HepG2 (cell line): ENCODE data around the gene PTGDR.

Source experiments
- CEBPB ChIP-seq: IDR thresholded peaks from 2 replicates; pipeline ENCODE4 v1.6.1; 2011; ENCODE audit warnings: low read depth, low read length, improper control_type of control experiment, borderline replicate concordance
- CHD4 ChIP-seq: fragments of 200-600 bp; sonication (generic); IDR thresholded peaks from 2 replicates; pipeline ENCODE4 v1.7.0; 2017; ENCODE audit warnings: mild to moderate bottlenecking, low read length, borderline replicate concordance
- ELF1 ChIP-seq: sonication (generic); formaldehyde crosslinking; IDR thresholded peaks from 2 replicates; pipeline ENCODE4 v1.4.0; 2020; ENCODE audit warnings: missing genetic modification reagents
- FOXM1 ChIP-seq: sonication (generic); formaldehyde crosslinking; IDR thresholded peaks from 2 replicates; pipeline ENCODE4 v1.5.0; 2020; ENCODE audit warnings: missing genetic modification reagents
- HNRNPK ChIP-seq: fragments of 200-400 bp; formaldehyde crosslinking; IDR thresholded peaks from 2 replicates; pipeline ENCODE4 v1.6.1; 2018; ENCODE audit warnings: low read length, low read depth, moderate library complexity, mild to moderate bottlenecking; ENCODE audit not compliant: poor library complexity, severe bottlenecking
- KLF16 ChIP-seq, 2 experiments: sonication (generic) in 1 of 2; formaldehyde crosslinking in 1 of 2; IDR thresholded peaks; 2 replicates each; pipeline versions ENCODE4 v1.6.1 to v1.8.0; 2016 to 2023; ENCODE audit warnings: missing genetic modification reagents in 2 of 2, missing compliant biosample characterization in 1 of 2
- NONO ChIP-seq, 2 experiments: fragments of 450-650 bp in 1 of 2; sonication (generic) in 1 of 2; formaldehyde crosslinking in 1 of 2; IDR thresholded peaks in 1 of 2; conservative IDR thresholded peaks in 1 of 2; 2 replicates each; pipeline versions ENCODE4 v1.6.1 to v1.8.0; 2017 to 2022; ENCODE audit warnings: mild to moderate bottlenecking in 1 of 2, missing genetic modification reagents in 1 of 2, moderate library complexity in 1 of 2
- SPEN ChIP-seq: sonication (generic); formaldehyde crosslinking; IDR thresholded peaks from 2 replicates; pipeline ENCODE4 v1.5.1; 2020; ENCODE audit warnings: low read depth, mild to moderate bottlenecking, missing genetic modification reagents
- ZBTB21 ChIP-seq: sonication (generic); formaldehyde crosslinking; IDR thresholded peaks from 2 replicates; pipeline ENCODE4 v1.4.0; 2020; ENCODE audit warnings: missing genetic modification reagents
- TF ChIP-seq, protein P1 (sequence below): sonication (generic); formaldehyde crosslinking; IDR thresholded peaks from 2 replicates; pipeline ENCODE4 v1.8.1; 2023; ENCODE audit warnings: mild to moderate bottlenecking, inconsistent platforms, moderate library complexity, missing genetic modification reagents, borderline replicate concordance
- TF ChIP-seq, protein P2 (sequence below): sonication (generic); formaldehyde crosslinking; IDR thresholded peaks from 2 replicates; pipeline ENCODE4 v1.5.0; 2020; ENCODE audit warnings: mild to moderate bottlenecking, missing genetic modification reagents, moderate library complexity
- TF ChIP-seq, protein P3 (sequence below): IDR thresholded peaks from 2 replicates; pipeline ENCODE4 v1.4.0; 2020; ENCODE audit warnings: mild to moderate bottlenecking, missing genetic modification reagents
- TF ChIP-seq, protein P4 (sequence below): sonication (generic); formaldehyde crosslinking; IDR thresholded peaks from 2 replicates; pipeline ENCODE4 v1.4.0; 2020; ENCODE audit warnings: missing genetic modification reagents
- TF ChIP-seq, protein P5 (sequence below): sonication (generic); formaldehyde crosslinking; IDR thresholded peaks from 2 replicates; pipeline ENCODE4 v1.8.1; 2022; ENCODE audit warnings: mild to moderate bottlenecking, missing genetic modification reagents

DNA sequence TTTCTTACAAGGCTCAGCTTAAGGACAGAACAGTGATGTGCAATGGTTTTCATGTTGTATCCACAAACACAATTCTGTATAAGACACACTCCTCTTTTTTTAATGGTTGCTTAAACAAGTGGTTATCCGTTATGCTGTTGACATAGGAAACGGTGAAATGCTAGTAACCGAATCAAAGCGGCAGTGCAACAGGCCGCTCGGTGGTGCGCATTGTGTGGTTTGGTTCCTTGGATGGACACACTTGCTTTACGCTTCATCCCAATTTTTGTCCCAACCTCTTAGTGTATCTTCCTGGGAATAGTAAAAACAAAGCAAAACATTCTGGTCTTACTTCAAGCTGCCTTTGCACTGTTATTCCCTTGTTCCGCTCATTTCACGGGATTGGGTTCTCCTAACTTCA is 46.0 kb downstream of the PTGDR start:
- TF ChIP-seq, protein P1, sequence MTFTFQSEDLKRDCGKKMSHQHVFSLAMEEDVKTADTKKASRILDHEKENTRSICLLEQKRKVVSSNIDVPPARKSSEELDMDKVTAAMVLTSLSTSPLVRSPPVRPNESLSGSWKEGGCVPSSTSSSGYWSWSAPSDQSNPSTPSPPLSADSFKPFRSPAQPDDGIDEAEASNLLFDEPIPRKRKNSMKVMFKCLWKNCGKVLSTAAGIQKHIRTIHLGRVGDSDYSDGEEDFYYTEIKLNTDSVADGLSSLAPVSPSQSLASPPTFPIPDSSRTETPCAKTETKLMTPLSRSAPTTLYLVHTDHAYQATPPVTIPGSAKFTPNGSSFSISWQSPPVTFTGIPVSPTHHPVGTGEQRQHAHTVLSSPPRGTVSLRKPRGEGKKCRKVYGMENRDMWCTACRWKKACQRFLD = no peak
- TF ChIP-seq, protein P2, sequence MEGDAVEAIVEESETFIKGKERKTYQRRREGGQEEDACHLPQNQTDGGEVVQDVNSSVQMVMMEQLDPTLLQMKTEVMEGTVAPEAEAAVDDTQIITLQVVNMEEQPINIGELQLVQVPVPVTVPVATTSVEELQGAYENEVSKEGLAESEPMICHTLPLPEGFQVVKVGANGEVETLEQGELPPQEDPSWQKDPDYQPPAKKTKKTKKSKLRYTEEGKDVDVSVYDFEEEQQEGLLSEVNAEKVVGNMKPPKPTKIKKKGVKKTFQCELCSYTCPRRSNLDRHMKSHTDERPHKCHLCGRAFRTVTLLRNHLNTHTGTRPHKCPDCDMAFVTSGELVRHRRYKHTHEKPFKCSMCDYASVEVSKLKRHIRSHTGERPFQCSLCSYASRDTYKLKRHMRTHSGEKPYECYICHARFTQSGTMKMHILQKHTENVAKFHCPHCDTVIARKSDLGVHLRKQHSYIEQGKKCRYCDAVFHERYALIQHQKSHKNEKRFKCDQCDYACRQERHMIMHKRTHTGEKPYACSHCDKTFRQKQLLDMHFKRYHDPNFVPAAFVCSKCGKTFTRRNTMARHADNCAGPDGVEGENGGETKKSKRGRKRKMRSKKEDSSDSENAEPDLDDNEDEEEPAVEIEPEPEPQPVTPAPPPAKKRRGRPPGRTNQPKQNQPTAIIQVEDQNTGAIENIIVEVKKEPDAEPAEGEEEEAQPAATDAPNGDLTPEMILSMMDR = no peak
- TF ChIP-seq KLF16 (CRISPR knock-in tag; IDR thresholded peaks at IDR 0.05) = no peak
- no peak for TF ChIP-seq ZBTB21 (CRISPR knock-in tag)
- TF ChIP-seq ELF1 (CRISPR knock-in tag) = no peak
- TF ChIP-seq, protein P3, sequence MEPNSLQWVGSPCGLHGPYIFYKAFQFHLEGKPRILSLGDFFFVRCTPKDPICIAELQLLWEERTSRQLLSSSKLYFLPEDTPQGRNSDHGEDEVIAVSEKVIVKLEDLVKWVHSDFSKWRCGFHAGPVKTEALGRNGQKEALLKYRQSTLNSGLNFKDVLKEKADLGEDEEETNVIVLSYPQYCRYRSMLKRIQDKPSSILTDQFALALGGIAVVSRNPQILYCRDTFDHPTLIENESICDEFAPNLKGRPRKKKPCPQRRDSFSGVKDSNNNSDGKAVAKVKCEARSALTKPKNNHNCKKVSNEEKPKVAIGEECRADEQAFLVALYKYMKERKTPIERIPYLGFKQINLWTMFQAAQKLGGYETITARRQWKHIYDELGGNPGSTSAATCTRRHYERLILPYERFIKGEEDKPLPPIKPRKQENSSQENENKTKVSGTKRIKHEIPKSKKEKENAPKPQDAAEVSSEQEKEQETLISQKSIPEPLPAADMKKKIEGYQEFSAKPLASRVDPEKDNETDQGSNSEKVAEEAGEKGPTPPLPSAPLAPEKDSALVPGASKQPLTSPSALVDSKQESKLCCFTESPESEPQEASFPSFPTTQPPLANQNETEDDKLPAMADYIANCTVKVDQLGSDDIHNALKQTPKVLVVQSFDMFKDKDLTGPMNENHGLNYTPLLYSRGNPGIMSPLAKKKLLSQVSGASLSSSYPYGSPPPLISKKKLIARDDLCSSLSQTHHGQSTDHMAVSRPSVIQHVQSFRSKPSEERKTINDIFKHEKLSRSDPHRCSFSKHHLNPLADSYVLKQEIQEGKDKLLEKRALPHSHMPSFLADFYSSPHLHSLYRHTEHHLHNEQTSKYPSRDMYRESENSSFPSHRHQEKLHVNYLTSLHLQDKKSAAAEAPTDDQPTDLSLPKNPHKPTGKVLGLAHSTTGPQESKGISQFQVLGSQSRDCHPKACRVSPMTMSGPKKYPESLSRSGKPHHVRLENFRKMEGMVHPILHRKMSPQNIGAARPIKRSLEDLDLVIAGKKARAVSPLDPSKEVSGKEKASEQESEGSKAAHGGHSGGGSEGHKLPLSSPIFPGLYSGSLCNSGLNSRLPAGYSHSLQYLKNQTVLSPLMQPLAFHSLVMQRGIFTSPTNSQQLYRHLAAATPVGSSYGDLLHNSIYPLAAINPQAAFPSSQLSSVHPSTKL (CRISPR knock-in tag) = no peak
- no peak for TF ChIP-seq CHD4
- TF ChIP-seq, protein P4, sequence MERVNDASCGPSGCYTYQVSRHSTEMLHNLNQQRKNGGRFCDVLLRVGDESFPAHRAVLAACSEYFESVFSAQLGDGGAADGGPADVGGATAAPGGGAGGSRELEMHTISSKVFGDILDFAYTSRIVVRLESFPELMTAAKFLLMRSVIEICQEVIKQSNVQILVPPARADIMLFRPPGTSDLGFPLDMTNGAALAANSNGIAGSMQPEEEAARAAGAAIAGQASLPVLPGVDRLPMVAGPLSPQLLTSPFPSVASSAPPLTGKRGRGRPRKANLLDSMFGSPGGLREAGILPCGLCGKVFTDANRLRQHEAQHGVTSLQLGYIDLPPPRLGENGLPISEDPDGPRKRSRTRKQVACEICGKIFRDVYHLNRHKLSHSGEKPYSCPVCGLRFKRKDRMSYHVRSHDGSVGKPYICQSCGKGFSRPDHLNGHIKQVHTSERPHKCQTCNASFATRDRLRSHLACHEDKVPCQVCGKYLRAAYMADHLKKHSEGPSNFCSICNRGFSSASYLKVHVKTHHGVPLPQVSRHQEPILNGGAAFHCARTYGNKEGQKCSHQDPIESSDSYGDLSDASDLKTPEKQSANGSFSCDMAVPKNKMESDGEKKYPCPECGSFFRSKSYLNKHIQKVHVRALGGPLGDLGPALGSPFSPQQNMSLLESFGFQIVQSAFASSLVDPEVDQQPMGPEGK (CRISPR knock-in tag) = no peak
- TF ChIP-seq, protein P5, sequence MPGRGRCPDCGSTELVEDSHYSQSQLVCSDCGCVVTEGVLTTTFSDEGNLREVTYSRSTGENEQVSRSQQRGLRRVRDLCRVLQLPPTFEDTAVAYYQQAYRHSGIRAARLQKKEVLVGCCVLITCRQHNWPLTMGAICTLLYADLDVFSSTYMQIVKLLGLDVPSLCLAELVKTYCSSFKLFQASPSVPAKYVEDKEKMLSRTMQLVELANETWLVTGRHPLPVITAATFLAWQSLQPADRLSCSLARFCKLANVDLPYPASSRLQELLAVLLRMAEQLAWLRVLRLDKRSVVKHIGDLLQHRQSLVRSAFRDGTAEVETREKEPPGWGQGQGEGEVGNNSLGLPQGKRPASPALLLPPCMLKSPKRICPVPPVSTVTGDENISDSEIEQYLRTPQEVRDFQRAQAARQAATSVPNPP (CRISPR knock-in tag) = no peak
- TF ChIP-seq FOXM1 (CRISPR knock-in tag) = no peak
- TF ChIP-seq HNRNPK = no peak
- no peak for TF ChIP-seq CEBPB
- TF ChIP-seq SPEN (CRISPR knock-in tag) = no peak
- TF ChIP-seq NONO (IDR thresholded peaks at IDR 0.05) = no peak
- no peak for TF ChIP-seq NONO (CRISPR knock-in tag; conservative IDR thresholded peaks at IDR 0.05)
